GM18870 (cell line): ENCODE results near the gene METTL27.
"Not testable (repeated sequence)": the region's sequence is repeated elsewhere in the genome, so short reads cannot be mapped to it uniquely, and the experiment has no call there.

Source experiments
- ATAC-seq: cut with Tn5 transposase; IDR thresholded peaks from one replicate; pipeline ENCODE4 v1.9.1; 2021; ENCODE audit warnings: moderate library complexity; ENCODE audit not compliant: unreplicated experiment

Gene METTL27

GRCh38 chr7:73821597-73822285, 20.6 kb downstream of the METTL27 start:
- ATAC-seq = not testable (repeated sequence)

GRCh38 chr7:73820013-73820412, 22.3 kb downstream of the METTL27 start:
- ATAC-seq = no peak

GRCh38 chr7:73817121-73817520, 25.2 kb downstream of the METTL27 start:
- no peak for ATAC-seq

GRCh38 chr7:73815436-73815835, 26.9 kb downstream of the METTL27 start:
- no peak for ATAC-seq

- ATAC-seq = no peak
These were observed 29.3 kb downstream of the METTL27 start for GRCh38 chr7:73812996-73813395.

- no peak for ATAC-seq
These were observed 30.6 kb downstream of the METTL27 start for GRCh38 chr7:73811760-73812168.

GRCh38 chr7:73810998-73811360, 31.3 kb downstream of the METTL27 start:
- ATAC-seq = no peak

- ATAC-seq = no peak
These were observed 32.8 kb downstream of the METTL27 start for GRCh38 chr7:73809467-73809951.

- no peak for ATAC-seq
These were observed 39.9 kb downstream of the METTL27 start for GRCh38 chr7:73802459-73802858.

- no peak for ATAC-seq
These were observed 40.7 kb downstream of the METTL27 start for GRCh38 chr7:73801577-73801976.

GRCh38 chr7:73799282-73800141, 42.8 kb downstream of the METTL27 start:
- ATAC-seq = no peak

GRCh38 chr7:73797176-73797575, 45.1 kb downstream of the METTL27 start:
- not testable (repeated sequence) for ATAC-seq

- ATAC-seq = not testable (repeated sequence)
These were observed 45.7 kb downstream of the METTL27 start for GRCh38 chr7:73796656-73797055.

GRCh38 chr7:73795188-73795587, 47.1 kb downstream of the METTL27 start:
- not testable (repeated sequence) for ATAC-seq

- ATAC-seq = not testable (repeated sequence)
These were observed 51.1 kb downstream of the METTL27 start for GRCh38 chr7:73791170-73791690.

GRCh38 chr7:73789051-73789450, 53.3 kb downstream of the METTL27 start:
- no peak for ATAC-seq

- not testable (repeated sequence) for ATAC-seq
These were observed 54.6 kb downstream of the METTL27 start for GRCh38 chr7:73787786-73788048.

- no peak for ATAC-seq
These were observed 55.7 kb downstream of the METTL27 start for GRCh38 chr7:73786588-73786987.
